Liver (tissue), 9 donors: ENCODE results near the gene RSPH10B2. TPM values are rescaled to one million over a fixed set of nuclear protein-coding genes. Genes with fewer than 3 reads are reported as not detected.
"Not testable (repeated sequence)": the region's sequence is repeated elsewhere in the genome, so short reads cannot be mapped to it uniquely, and the experiment has no call there.

Experiments
- DNase-seq: peaks from one replicate; pipeline ENCODE4 v3.0.0-alpha.2; 2017; ENCODE audit warnings: low spot score
- H3K27ac ChIP-seq, 2 donors: one replicate each; pipeline ENCODE4 v1.7.0; 2013; ENCODE audit warnings: inconsistent platforms in 2 of 2, low read length in 2 of 2, control low read depth in 1 of 2, low read depth in 1 of 2, mild to moderate bottlenecking in 1 of 2
- H3K27me3 ChIP-seq, 4 donors: one replicate each; pipeline versions ENCODE4 v1.6.1 to v1.7.0; 2013; ENCODE audit warnings: low read length in 3 of 4, inconsistent platforms in 1 of 4, mild to moderate bottlenecking in 1 of 4, moderate library complexity in 1 of 4; ENCODE audit not compliant: control insufficient read depth in 4 of 4, insufficient read depth in 4 of 4
- H3K36me3 ChIP-seq, 4 donors: one replicate each; pipeline versions ENCODE4 v1.6.1 to v1.7.0; 2013; ENCODE audit warnings: low read length in 3 of 4, mild to moderate bottlenecking in 3 of 4, low read depth in 1 of 4, moderate library complexity in 1 of 4; ENCODE audit not compliant: control insufficient read depth in 4 of 4, insufficient read depth in 3 of 4
- H3K4me1 ChIP-seq, 4 donors: one replicate each; pipeline versions ENCODE4 v1.6.1 to v1.7.0; 2013; ENCODE audit warnings: low read length in 3 of 4, mild to moderate bottlenecking in 3 of 4, moderate library complexity in 1 of 4; ENCODE audit not compliant: control insufficient read depth in 4 of 4, insufficient read depth in 4 of 4
- H3K4me3 ChIP-seq, 3 donors: one replicate each; pipeline versions ENCODE4 v1.6.1 to v1.7.0; 2013; ENCODE audit warnings: low read length in 3 of 3, control low read depth in 1 of 3, low read depth in 1 of 3, mild to moderate bottlenecking in 1 of 3
- H3K9ac ChIP-seq, 2 donors: one replicate each; pipeline ENCODE4 v1.7.0; 2013; ENCODE audit warnings: low read length in 2 of 2, mild to moderate bottlenecking in 2 of 2, moderate library complexity in 2 of 2, control low read depth in 1 of 2, low read depth in 1 of 2
- H3K9me3 ChIP-seq, 4 donors: one replicate each; pipeline versions ENCODE4 v1.6.1 to v1.7.0; 2013; ENCODE audit warnings: low read length in 3 of 4; ENCODE audit not compliant: control insufficient read depth in 4 of 4
- GABPA ChIP-seq, 2 donors: IDR thresholded peaks in 1 of 2; conservative IDR thresholded peaks in 1 of 2; 2 replicates each; pipeline ENCODE4 v1.6.1; 2016; ENCODE audit warnings: antibody characterized with exemption in 2 of 2, mild to moderate bottlenecking in 1 of 2, moderate library complexity in 1 of 2
- WGBS: extraction: QIAGEN DNeasy Blood & Tissue Kit; methylation state at CpG from one replicate; pipeline ENCODE4 v1.1.7; 2013; 5-methylcytosine and 5-hydroxymethylcytosine counted together
- polyA plus RNA-seq, 2 donors: library from polyadenylated mRNA; stranded (reverse) in 1 of 2; unstranded in 1 of 2; fragments of 200-250 nt in 1 of 2; fragments of >200 nt in 1 of 2; fragmentation: Nextera tagmentation in 1 of 2; extraction: Ambion mirVana in 1 of 2; gene quantifications; one replicate each; pipeline versions ENCODE4 v1.2.1 to v1.2.3, GENCODE V29; 2013 to 2015
- total RNA-seq, 2 donors: library from RNA; depleted of rRNA; stranded (reverse); fragments of >200 nt; gene quantifications; one replicate each; pipeline ENCODE4 v1.2.3, GENCODE V29; 2014
- donor health status: healthy.
- donor health status: healthy.
- donor health status: healthy.
- donor health status: healthy.
- donor health status: healthy.

The RSPH10B2 gene
- total and polyA plus RNA-seq, 4 donors = 0.09 to 0.42 TPM; not detected in 2

DNA sequence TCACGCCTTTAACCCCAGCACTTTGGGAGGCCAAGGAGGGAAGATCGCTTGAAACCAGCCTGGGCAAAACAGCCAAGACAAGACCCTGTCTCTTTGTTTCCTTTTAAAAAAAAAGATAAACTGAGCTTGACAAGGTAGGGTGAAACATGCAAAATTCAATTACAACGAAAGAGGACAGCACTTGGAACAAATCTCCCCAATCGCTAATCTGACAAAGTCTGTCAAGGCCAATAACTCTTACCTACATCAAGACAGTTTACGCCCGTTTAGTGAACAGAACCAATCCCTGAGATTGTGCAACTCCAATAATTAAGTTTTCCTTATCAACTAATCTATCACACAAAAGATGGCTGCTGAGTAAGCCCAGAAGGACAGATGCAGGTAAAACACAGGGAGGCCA is 67.7 kb downstream of the RSPH10B2 start:
- H3K36me3 ChIP-seq, H3K4me1 ChIP-seq, DNase-seq, H3K9me3 ChIP-seq, H3K27ac ChIP-seq, H3K9ac ChIP-seq, H3K4me3 ChIP-seq, H3K27me3 ChIP-seq: not testable (repeated sequence)
- whole genome bisulfite sequencing = 96% methylated on average over 6 of the region's 6 CpGs

DNA sequence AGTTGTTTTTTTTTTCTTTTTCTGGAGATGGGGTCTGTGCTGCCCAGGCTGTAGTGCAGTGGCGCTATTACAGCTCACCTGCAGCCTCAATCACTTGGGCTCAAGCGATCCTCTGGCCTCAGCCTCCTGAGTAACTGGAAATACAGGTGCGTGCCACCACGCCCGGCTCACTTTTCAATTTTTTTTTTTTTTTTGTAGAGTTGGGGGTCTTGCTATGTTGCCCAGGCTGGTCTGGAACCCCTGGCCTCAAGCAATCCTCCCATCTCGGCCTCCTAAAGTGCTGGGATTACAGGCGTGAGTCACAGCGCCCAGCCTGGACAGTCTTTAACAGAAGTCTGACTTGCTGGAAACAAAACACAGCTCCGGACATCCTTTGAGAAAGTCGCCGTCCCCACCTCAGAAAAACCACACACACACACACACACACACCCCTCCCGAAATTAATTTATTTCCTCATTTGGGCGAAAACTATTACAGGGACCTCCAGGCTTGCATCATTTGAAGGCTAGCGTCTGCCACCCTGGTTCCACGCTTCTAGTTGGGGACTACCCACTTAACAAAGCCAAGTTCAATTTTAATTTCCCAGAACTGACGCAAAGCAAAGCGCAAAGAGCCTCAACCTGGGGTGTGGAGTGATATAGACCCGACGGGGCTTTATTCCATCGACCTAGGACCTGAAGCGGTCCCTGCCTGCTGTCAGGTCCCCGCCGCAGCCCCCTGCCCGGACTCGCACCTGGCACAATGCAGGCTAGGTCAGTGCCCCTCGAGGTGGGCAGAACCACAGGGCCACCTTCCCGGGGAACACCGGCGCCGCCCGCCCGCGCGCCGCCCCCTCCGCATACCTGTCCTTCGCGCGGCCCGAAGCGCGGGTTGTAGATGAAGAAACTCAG is 71.6 kb downstream of the RSPH10B2 start:
- H3K36me3 ChIP-seq, H3K9ac ChIP-seq, H3K4me3 ChIP-seq, H3K27ac ChIP-seq, H3K27me3 ChIP-seq, DNase-seq, H3K9me3 ChIP-seq, H3K4me1 ChIP-seq: not testable (repeated sequence)
- 39% methylated on average over 10 of the region's 42 CpGs for WGBS

DNA sequence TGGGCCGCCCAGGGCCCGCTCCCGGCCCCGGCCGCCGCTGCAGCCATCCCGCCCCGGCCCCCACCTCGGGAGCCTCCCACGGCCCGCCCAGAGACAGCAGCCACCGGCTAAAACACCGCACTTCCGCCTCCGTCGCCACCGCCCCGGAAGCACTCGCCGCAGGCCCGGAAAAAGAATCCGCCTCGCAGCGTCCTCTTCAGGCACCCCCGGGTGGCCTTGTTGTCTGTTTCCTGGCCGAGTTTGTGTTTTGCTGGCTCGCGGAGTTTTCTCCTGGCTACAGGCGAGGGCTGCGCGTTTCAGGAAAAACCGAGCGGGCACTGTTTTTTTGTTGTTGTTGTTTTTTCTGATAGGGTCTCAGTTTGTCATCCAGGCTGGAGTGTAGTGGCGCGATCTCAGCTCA is 72.2 kb downstream of the RSPH10B2 start, which contains the start of gene CCZ1B:
Gene CCZ1B (minus strand): TSS at position 125 of the 400 bp plus-strand sequence. CDS start 78 bp downstream, at position 47.
- not testable (repeated sequence) for H3K9ac ChIP-seq, H3K36me3 ChIP-seq, H3K9me3 ChIP-seq, H3K27me3 ChIP-seq, H3K4me1 ChIP-seq
- peak within 1 kb of the TSS; percentile 41 to 64 (median 54) for H3K4me3 ChIP-seq
- 3% methylated on average over 24 of the region's 35 CpGs for WGBS
- DNase-seq = peak; percentile 84
- H3K27ac ChIP-seq = peak within 1 kb of the TSS in 1 of 2 donors; percentile 12
- TF ChIP-seq GABPA (IDR thresholded peaks at IDR 0.05 in 1 of 2, conservative IDR thresholded peaks at IDR 0.05 in 1 of 2) = peak; percentile 70 to 88

DNA sequence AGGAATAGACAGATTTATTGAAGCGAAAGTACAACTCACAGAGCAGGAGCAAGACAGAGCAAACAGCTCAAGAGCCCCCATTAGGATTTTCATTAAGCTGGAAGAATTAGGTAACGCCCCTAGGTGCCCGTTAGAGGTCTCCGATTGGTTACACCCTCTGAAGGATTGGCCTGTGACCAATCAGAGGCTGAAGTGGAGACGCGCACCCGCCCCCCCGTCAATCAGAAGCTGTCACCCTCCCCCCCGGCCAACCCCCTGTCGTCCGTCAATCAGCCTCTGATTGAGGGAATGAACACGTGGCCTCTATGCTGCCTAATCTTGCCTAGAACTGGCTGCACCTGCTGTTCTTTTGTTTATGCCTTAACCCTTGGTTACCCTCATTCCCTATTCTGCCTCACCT is 73.3 kb downstream of the RSPH10B2 start:
- WGBS = 75% methylated on average over 12 of the region's 12 CpGs
- not testable (repeated sequence) for H3K4me3 ChIP-seq, H3K36me3 ChIP-seq, H3K9ac ChIP-seq, H3K4me1 ChIP-seq, DNase-seq, H3K9me3 ChIP-seq, H3K27ac ChIP-seq, H3K27me3 ChIP-seq

DNA sequence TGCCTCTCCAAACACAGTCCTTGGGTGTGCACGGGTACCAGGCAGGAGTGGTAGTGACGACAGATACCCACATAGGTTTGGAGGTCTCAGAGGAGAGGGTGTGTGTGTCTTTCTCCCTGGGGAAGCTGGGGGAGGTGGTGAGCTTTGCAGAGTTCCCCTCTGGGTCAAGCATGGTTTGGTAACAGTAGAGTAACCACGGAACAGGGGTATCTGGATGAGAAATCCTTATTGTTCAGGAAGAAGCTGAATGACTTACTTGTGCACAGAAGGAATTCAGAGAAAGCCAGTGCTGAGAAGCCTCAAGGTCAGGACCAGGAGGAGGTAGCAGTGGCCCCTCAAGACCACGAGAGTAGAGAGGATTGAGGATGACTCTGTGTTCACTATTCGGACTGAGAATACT is 75.7 kb downstream of the RSPH10B2 start:
- WGBS = 65% methylated on average over 5 of the region's 5 CpGs
- not testable (repeated sequence) for H3K36me3 ChIP-seq

DNA sequence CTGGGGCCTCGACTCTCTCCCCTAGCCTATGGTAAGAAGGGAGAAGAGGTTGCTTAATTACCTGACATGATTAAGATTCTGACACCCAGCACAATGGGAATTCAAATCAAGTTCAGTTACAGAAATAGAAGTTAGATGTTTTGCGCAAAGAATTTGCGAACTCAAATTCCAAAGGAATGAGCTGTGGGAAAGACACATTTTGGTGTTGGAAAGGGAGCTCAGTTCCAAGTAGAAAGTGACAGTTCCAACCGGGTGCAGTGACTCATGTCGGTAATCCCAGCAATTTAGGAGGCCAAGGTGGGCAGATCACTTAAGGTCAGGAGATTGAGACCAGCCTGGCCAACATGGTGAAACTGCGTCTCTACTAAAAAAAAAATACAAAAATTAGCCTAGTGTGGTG is 76.1 kb downstream of the RSPH10B2 start:
- H3K9me3 ChIP-seq, H3K27me3 ChIP-seq, H3K36me3 ChIP-seq, H3K4me3 ChIP-seq, H3K27ac ChIP-seq, H3K9ac ChIP-seq, H3K4me1 ChIP-seq, DNase-seq: not testable (repeated sequence)
- 88% methylated on average over 6 of the region's 6 CpGs for WGBS

More for the DNA sequence above, 75.7 kb downstream of the RSPH10B2 start:
- H3K9me3 ChIP-seq, H3K4me3 ChIP-seq, DNase-seq, H3K27ac ChIP-seq, H3K9ac ChIP-seq, H3K4me1 ChIP-seq, H3K27me3 ChIP-seq: not testable (repeated sequence)
